ENCODE results near the gene APC2.

Gene APC2

GRCh38 chr19:1445185-1445931 lies 4.6 kb upstream of the APC2 start:
- no peak overlapping the region for H3K27ac ChIP-seq
- DNase-seq (ENCODE audit: low read depth, low spot score) = no peak

GRCh38 chr19:1445932-1446712 lies 3.8 kb upstream of the APC2 start:
- DNase-seq (ENCODE audit: low read depth, low spot score) = no peak
- H3K27ac ChIP-seq = no peak overlapping the region

- DNase-seq (ENCODE audit: low read depth, low spot score) = no peak
- no peak overlapping the region for H3K27ac ChIP-seq
Observed at GRCh38 chr19:1446713-1447481, 3.0 kb upstream of the APC2 start.

GRCh38 chr19:1447504-1447903 lies 2.4 kb upstream of the APC2 start:
- no peak overlapping the region for H3K27ac ChIP-seq
- DNase-seq (ENCODE audit: low read depth, low spot score) = no peak

GRCh38 chr19:1447944-1448343 lies 2.0 kb upstream of the APC2 start:
- H3K27ac ChIP-seq = no peak overlapping the region
- no peak for DNase-seq (ENCODE audit: low read depth, low spot score)

- H3K27ac ChIP-seq = no peak overlapping the region
- no peak for DNase-seq (ENCODE audit: low read depth, low spot score)
Observed at GRCh38 chr19:1450735-1451731, 1.1 kb downstream of the APC2 start.

GRCh38 chr19:1451916-1452801 lies 2.2 kb downstream of the APC2 start:
- no peak overlapping the region for H3K27ac ChIP-seq

GRCh38 chr19:1452802-1453524 lies 3.0 kb downstream of the APC2 start:
- H3K27ac ChIP-seq = no peak overlapping the region
- DNase-seq (ENCODE audit: low read depth, low spot score) = no peak

More at GRCh38 chr19:1451916-1452801, 2.2 kb downstream of the APC2 start:
- no peak for DNase-seq (ENCODE audit: low read depth, low spot score)

GRCh38 chr19:1453525-1454364 lies 3.8 kb downstream of the APC2 start:
- no peak overlapping the region for H3K27ac ChIP-seq
- no peak for DNase-seq (ENCODE audit: low read depth, low spot score)

- no peak for DNase-seq (ENCODE audit: low read depth, low spot score)
- H3K27ac ChIP-seq = peak overlapping the region; percentile 28
Observed at GRCh38 chr19:1455002-1455335, 5.0 kb downstream of the APC2 start.

- peak; percentile 44 for DNase-seq (ENCODE audit: low read depth, low spot score)
- H3K27ac ChIP-seq = peak overlapping the region; percentile 28
Observed at GRCh38 chr19:1455336-1456120, 5.6 kb downstream of the APC2 start.

- no peak for DNase-seq (ENCODE audit: low read depth, low spot score)
- H3K27ac ChIP-seq = no peak overlapping the region
Observed at GRCh38 chr19:1456121-1456900, 6.4 kb downstream of the APC2 start.

- no peak for DNase-seq (ENCODE audit: low read depth, low spot score)
- no peak overlapping the region for H3K27ac ChIP-seq
Observed at GRCh38 chr19:1457031-1457739, 7.3 kb downstream of the APC2 start.

GRCh38 chr19:1457892-1458291 lies 8.0 kb downstream of the APC2 start:
- DNase-seq (ENCODE audit: low read depth, low spot score) = no peak

GRCh38 chr19:1459479-1459878 lies 9.6 kb downstream of the APC2 start:
- no peak overlapping the region for H3K27ac ChIP-seq
- DNase-seq (ENCODE audit: low read depth, low spot score) = no peak

More at GRCh38 chr19:1457892-1458291, 8.0 kb downstream of the APC2 start:
- no peak overlapping the region for H3K27ac ChIP-seq

Measured in epithelial cell of prostate (primary cell).